GOT3 (cell line): ENCODE results near the gene SCT.

Experiments used
- DNase-seq: peaks from one replicate; lab custom pipeline; 2025; ENCODE audit warnings: mixed read lengths; lab: John Stamatoyannopoulos, UW

SCT gene

DNA sequence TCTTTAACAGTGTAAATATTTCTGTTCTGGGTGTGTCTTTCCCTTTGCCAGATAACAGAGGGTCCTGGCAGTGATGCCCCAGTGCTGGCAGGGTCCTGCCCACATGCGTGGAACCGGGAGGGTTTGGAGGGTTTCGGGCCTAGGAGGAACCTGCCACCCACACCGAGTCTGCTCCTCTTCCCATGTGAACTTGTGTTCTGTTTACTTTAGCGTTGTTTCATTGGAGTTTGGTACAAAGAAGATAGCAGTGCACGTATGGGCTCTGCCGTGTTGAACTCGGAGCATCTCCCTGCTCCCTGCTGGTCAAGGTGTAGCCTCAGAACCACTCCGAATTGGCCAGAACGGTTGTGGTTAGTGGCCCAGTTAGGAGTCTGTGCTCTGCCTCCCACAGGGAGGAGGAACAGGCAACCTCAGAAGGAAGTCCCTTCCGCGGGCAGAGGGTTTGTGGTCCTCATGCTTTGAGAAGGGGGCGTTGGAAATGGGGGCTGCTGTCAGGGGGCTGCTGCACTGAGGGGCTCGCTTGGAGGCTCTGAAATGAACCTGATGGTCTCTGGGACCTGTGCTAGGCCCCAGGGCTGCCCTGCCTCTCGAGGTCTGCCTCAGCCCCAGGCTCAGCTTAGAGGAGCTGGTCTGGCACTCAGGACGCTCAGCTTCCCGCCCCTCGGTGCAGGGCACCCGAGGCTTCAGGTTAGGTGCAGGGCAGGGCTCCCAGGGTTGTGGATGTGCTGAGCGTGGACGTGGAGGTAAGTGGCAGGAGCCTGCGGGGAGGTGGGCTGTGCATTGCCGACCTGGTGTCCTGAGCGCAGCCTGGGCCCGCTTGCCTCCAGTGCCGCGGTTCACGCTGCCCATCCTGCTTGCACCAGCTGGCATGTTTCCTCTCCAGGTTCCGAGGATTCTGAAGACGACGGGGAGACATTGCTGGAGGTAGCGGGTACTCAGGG lies 40.3 kb downstream of the SCT start:
- DNase-seq, result no peak

DNA sequence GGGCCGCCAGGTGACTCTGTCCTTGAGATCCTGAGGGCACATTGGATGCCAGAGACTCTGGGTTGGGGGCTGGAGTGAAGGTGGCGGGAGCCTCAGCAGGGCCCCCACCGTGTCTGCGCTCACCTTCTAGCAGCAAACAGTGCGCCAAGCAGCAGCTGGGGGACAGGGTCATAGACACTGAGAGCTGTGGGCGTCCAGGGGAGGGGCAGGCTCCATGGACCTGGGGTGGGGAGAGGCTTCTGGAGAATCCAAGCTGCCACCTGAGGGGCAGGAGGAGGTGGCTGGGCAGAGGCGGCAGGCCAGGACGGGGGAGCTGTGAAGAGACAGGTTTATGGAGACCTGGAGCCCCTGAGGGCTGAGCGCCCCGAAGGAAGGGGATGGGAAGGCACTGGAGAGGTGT lies 42.7 kb downstream of the SCT start:
- DNase-seq, result no peak

DNA sequence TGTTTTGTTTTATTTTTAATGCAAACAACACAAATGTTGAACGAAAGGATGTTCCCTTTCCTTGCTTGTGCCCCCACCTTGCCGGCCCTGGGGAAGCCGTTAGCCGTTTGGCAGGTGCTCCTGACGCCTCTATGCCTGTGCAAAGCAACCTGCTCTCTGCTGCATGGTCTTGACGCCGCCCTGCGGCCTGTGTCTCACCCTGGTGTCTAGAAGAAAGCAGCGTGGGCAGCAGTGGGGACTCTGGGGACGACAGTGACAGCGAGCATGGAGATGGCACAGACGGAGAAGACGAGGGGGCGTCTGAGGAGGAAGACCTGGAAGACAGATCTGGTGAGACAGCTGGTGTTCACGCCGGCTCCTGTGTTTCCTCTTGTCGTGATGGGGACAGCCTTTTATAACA lies 45.2 kb downstream of the SCT start:
- no peak for DNase-seq

DNA sequence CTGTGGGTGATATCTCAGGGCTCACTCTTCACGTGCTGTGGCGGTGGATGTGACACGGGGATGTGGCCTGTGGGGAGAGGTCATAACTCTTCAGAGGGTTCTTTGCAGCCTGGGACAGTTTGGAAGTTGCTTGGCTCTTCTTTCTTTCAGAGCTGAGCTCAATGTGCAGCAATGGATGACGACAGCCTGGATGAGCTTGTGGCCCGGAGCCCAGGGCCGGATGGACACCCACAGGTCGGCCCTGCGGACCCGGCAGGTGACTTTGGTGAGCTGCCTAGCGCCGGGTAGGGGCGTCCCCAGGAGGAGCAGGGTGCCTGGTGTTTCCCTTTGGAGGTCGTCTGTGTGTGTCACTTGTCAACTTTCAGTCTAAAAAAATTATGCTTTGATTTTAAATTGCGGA lies 45.6 kb downstream of the SCT start:
- DNase-seq, result no peak

DNA sequence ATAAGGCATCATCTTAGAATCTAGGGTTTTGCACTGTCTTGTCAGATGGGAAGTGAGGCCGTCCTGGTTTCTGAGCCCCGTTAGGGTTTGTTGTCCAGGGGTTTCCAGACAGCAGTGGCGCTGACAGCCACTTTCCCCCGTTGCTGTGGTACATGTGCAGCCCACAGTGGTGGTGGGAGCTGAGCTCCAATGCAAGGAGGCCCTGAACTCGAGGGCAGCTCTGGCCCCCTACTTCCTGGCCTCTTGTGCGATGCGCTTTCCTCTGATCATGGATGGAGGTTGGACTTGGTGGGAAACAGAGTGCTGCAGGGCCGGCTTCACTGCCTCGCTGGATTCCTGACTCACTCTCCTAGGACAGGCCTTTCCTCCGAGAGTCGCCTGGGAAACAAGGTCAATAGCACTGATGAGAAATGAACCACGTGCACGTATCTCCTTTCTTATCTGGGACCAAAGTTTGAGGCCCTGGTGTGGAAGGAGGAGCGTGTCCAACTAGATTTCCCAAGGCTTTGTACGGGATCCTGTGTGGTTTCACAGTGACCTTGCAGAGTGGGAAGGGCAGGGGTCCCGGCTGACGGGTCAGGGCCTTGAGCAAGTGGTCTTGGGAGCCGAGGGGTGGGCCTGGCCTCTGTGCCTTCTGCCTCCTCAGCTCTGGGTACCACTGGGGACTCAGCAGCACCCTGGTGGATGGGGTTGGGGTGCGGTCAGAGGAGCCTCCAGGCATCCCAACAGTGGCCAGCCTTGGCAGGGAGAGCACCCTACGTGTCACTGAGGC lies 47.0 kb downstream of the SCT start:
- DNase-seq, result no peak

DNA sequence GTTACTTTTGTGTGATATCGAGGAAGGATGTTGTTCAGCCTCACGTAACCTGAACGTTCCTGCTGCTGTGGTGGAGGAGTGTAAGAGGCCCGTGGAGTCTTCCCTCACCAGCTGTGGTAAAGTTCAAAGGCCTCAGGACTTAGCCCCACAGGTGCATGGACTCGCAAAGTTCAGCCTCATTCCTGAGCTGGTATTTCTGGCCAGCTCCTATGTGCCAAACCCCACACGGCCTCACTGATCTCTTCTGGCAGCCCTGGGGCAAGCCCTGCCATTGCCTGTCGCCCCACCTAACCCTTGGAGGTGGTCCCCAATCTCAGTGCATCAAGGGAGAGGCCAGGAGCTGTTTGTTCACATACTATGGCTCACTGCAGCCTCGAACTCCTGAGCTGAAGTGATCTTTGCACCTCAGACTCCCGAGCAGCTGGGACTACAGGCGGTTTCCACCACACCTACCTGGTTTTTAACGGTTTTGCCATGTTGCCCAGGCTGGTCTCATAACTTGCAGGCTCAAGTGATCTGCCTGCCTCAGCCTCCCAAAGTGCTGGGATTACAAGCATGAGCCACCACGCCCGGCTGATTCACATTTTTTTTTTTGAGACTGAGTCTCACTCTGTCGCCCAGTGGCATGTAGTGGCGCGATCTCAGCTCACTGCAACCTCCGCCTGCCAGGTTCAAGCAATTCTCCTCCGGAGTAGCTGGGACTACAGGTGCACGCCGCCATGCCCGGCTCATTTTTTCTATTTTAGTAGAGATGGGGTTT lies 48.5 kb downstream of the SCT start:
- DNase-seq, result no peak

DNA sequence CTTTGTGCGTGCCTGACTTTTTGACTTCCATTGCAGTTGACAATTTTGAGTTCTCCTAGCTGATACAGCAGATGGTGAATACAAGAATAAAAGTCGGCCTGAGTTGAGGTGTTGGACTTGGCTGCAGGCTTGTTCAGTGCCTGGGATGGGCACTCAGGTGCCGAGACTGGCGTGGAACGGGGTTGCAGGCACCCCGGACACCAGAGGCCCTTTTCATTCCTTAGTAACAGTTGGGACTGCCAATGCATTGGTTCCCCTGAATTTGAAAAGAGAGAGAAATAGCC lies 49.4 kb downstream of the SCT start:
- DNase-seq, result no peak

DNA sequence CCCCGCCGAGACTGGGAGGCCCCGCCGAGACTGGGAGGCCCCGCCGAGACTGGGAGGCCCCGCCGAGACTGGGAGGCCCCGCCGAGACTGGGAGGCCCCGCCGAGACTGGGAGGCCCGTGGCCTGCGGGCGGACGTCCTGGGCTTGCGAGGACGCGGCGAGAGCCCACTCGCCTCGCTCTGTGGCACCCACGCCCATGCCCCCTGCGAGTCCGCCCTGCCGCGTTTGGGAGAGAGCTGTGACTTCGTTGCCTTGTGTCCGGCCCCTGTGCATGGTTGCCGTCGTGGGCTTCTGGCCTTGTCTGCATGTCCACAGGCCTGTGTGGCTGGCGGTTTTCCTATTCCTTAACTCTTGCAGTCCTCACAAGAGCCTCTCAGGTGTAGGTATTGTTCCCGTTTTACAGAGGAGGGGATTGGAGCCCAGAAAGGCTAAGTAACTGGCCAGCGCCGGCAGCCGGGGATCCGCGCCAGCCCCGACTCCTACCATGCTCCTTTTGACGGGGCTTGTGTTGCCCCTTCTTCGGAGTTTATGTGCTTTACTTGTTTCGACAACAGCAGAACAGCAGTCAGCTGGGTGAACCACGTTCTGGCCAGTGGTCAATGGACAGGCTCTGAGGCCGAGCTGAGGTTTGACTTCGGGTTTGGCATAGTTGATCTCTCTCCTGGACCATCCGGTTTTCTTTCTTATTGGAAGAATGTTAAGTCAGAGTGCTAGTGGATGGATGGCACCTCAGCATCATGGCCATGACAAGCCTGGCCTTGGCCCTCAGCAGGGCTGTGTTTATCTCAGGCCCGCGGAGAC lies 50.0 kb downstream of the SCT start:
- no peak for DNase-seq
